Upper lobe of left lung (tissue), 6 donors: ENCODE measurements around the gene ITPR2. TPM values are rescaled to one million over a fixed set of nuclear protein-coding genes. Genes with fewer than 3 reads are reported as not detected.

ENCODE experiments used
- ATAC-seq, 2 donors: fragments of 200-7000 bp; cut with Tn5 transposase; one replicate each; pipeline ENCODE4 v1.9.1; 2022; ENCODE audit warnings: mild to moderate bottlenecking in 2 of 2, moderate library complexity in 2 of 2; ENCODE audit not compliant: low FRiP score in 2 of 2
- DNase-seq, 2 donors: peaks; one replicate each; pipeline ENCODE4 v3.0.0-alpha.2; 2019 to 2020
- H3K27ac ChIP-seq, 4 donors: fragments of 200-600 bp; sonication (generic); one replicate each; pipeline ENCODE4 v1.5.1; 2016 to 2019
- H3K27me3 ChIP-seq, 4 donors: fragments of 200-600 bp; sonication (generic); one replicate each; pipeline ENCODE4 v1.5.1; 2017 to 2019
- H3K36me3 ChIP-seq, 4 donors: fragments of 200-600 bp; sonication (generic); one replicate each; pipeline ENCODE4 v1.5.1; 2016 to 2019
- H3K4me1 ChIP-seq, 4 donors: fragments of 200-600 bp; sonication (generic); one replicate each; pipeline ENCODE4 v1.5.1; 2018 to 2019
- H3K4me3 ChIP-seq, 4 donors: fragments of 200-600 bp; sonication (generic); one replicate each; pipeline ENCODE4 v1.5.1; 2017 to 2019; ENCODE audit warnings: mild to moderate bottlenecking in 2 of 4, moderate library complexity in 1 of 4
- H3K9me3 ChIP-seq, 4 donors: fragments of 200-600 bp; sonication (generic); one replicate each; pipeline ENCODE4 v1.5.1; 2018 to 2019
- EP300 ChIP-seq, 4 donors: sonication (generic); formaldehyde crosslinking; IDR thresholded peaks; one replicate each; pipeline ENCODE4 v1.5.1; 2017; ENCODE audit warnings: antibody characterized with exemption in 4 of 4, control low read depth in 2 of 4
- POLR2A ChIP-seq, 4 donors: fragments of 450-650 bp; IDR thresholded peaks; one replicate each; pipeline ENCODE4 v1.5.1; 2016 to 2017; ENCODE audit warnings: antibody characterized with exemption in 4 of 4, mild to moderate bottlenecking in 2 of 4
- POLR2AphosphoS5 ChIP-seq, 2 donors: sonication (generic); formaldehyde crosslinking; IDR thresholded peaks; one replicate each; pipeline ENCODE4 v1.5.1; 2017; ENCODE audit warnings: antibody characterized with exemption in 2 of 2
- WGBS, 2 donors: methylation state at CpG; one replicate each; pipeline ENCODE4 v1.1.5; 2017 to 2018; 5-methylcytosine and 5-hydroxymethylcytosine counted together
- total RNA-seq, 6 donors: library from RNA; depleted of rRNA in 4 of 6; stranded (reverse); fragments of >200 nt in 4 of 6; gene quantifications; one replicate each; pipeline versions ENCODE4 v1.1.0 to v1.2.1, GENCODE V29; 2016 to 2021
- TF ChIP-seq, protein P1 (sequence below), 6 experiments: fragments of 450-650 bp in 4 of 6; fragments of 200-600 bp in 2 of 6; sonication (generic) in 2 of 6; IDR thresholded peaks; one replicate each; pipeline ENCODE4 v1.5.1; 2016 to 2019; ENCODE audit warnings: antibody characterized with exemption in 6 of 6
- donor health status: DM: no; HTN: no; CAD: no; lungs with moderate emphysema.
- donor health status: DM: no; HTN: yes; CAD: no; lungs with severe emphysema.

The ITPR2 gene
- total RNA-seq, 6 donors from 2014 or later = 35.5 to 115 (median 45.0) TPM

DNA sequence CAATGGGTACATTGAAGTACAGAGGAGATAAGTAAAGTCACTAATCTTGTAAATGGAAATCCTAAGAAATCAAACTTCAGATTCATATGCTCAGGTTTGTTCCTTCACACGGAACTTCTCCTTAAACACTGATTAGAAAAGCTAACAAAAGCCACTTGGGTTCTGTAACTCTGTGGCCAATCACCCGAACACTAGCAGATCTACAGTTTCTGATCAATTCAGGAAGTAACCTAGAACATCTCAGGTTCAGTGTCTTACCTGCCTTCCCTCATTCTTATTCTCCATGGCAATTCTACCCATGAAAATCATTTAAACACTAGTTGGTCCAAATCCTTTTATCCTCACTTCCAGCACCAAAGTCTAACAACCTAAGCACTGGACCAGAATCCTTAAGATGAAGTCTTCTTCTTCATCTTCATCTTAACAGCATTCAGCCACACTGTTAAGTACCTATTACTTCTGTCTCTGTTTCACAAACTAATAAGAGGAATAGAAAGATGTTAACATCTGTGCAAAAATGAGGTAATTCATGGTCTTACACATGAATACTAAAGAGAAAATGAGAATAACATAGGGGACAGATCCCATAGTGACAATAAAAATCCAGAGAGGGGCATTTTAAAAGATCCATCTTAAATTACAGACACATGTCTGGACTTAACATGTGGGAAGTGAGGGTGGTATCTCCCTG lies 453.1 kb downstream of the ITPR2 start:
- no peaks in the 10 kb centered on the region for H3K9me3 ChIP-seq
- no peak overlapping the region for H3K27ac ChIP-seq
- H3K4me3 ChIP-seq = no peak overlapping the region
- 85 to 97% methylated on average over 2 of the region's 2 CpGs for WGBS, 2 donors
- no peak for ATAC-seq
- H3K4me1 ChIP-seq = peaks cover 0 to 4% (median 1%) of the 10 kb centered on the region in 4 donors
- no peaks in the 10 kb centered on the region for H3K36me3 ChIP-seq
- no peak for DNase-seq
- TF ChIP-seq EP300 (IDR thresholded peaks at IDR 0.05) (no peak), POLR2A (IDR thresholded peaks at IDR 0.05) (no peak)
- no peaks in the 10 kb centered on the region for H3K27me3 ChIP-seq

DNA sequence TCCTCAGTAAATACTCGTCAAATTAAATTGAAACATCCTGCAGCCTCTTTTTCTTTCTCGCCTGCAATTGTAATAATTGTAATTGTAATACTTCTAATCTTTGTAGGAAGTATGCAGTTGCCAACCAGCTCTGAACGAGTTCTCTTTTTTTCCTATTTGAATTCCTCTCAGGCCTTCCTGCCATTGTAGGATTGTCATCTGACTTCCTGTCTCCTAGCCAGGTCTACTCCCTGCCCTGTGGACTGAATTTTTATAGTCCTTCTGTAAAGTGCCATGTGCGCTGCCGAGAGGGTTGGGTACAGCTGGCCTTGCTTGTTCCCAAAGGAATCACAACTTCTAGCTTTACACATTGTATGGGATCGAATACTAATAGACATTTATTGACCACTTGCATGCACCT lies 454.3 kb downstream of the ITPR2 start:
- H3K27me3 ChIP-seq = no peaks in the 10 kb centered on the region
- no peaks in the 10 kb centered on the region for H3K9me3 ChIP-seq
- 55 to 63% methylated on average over 6 of the region's 6 CpGs for WGBS, 2 donors
- H3K27ac ChIP-seq = no peak overlapping the region
- DNase-seq (no peak), ATAC-seq (peak in 1 of 2 donors; percentile 53)
- no peak overlapping the region for H3K4me3 ChIP-seq
- H3K36me3 ChIP-seq = no peaks in the 10 kb centered on the region
- TF ChIP-seq, protein P1, sequence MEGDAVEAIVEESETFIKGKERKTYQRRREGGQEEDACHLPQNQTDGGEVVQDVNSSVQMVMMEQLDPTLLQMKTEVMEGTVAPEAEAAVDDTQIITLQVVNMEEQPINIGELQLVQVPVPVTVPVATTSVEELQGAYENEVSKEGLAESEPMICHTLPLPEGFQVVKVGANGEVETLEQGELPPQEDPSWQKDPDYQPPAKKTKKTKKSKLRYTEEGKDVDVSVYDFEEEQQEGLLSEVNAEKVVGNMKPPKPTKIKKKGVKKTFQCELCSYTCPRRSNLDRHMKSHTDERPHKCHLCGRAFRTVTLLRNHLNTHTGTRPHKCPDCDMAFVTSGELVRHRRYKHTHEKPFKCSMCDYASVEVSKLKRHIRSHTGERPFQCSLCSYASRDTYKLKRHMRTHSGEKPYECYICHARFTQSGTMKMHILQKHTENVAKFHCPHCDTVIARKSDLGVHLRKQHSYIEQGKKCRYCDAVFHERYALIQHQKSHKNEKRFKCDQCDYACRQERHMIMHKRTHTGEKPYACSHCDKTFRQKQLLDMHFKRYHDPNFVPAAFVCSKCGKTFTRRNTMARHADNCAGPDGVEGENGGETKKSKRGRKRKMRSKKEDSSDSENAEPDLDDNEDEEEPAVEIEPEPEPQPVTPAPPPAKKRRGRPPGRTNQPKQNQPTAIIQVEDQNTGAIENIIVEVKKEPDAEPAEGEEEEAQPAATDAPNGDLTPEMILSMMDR (IDR thresholded peaks at IDR 0.05) = no peak
- TF ChIP-seq POLR2A (IDR thresholded peaks at IDR 0.05) (no peak), POLR2AphosphoS5 (IDR thresholded peaks at IDR 0.05) (no peak), EP300 (IDR thresholded peaks at IDR 0.05) (no peak)
- H3K4me1 ChIP-seq = peaks cover 0 to 4% (median 1%) of the 10 kb centered on the region in 4 donors

DNA sequence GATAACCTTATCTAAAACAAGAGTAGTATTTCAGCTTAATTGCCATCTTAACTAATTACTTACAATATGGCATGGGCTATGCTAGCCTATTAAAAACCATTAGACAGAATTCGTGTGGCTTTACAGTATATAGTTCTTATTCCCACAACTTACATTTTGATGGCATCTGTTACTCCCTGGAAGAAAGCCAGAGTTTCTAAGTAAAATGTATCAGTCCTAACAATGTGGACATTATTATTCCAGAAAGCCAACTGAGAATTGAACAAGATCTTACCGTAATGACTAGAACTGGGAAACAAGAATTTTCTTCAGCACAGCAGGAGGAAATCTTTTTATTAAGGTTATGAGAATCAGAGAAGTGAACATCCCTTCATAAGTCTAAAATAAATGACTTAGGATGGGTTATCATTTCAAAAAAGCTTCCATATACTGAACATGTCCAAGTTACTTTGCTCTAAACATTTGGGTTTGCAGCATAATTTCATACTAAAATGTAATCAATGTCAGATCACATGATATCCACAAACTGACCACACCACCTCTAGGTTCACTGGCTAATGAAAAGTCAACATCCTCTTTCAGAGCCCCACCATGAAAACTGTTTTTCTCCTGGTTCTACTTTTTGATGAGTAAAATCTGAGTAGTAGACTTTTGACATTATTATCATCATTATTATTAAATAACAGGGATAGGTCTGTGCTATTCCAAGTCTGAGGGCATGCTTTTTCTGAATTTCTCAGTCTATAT lies 457.9 kb downstream of the ITPR2 start:
- DNase-seq = no peak
- no peak overlapping the region for H3K27ac ChIP-seq
- TF ChIP-seq EP300 (IDR thresholded peaks at IDR 0.05) (no peak), POLR2A (IDR thresholded peaks at IDR 0.05) (no peak), POLR2AphosphoS5 (IDR thresholded peaks at IDR 0.05) (no peak)
- TF ChIP-seq, protein P1 (IDR thresholded peaks at IDR 0.05) = no peak
- H3K4me1 ChIP-seq = peaks cover 0 to 4% (median 1%) of the 10 kb centered on the region in 4 donors
- ATAC-seq = no peak
- no peaks in the 10 kb centered on the region for H3K27me3 ChIP-seq
- no peaks in the 10 kb centered on the region for H3K36me3 ChIP-seq
- H3K4me3 ChIP-seq = no peak overlapping the region
- 84% methylated on average over 2 of the region's 2 CpGs for WGBS, 2 donors
- no peaks in the 10 kb centered on the region for H3K9me3 ChIP-seq

DNA sequence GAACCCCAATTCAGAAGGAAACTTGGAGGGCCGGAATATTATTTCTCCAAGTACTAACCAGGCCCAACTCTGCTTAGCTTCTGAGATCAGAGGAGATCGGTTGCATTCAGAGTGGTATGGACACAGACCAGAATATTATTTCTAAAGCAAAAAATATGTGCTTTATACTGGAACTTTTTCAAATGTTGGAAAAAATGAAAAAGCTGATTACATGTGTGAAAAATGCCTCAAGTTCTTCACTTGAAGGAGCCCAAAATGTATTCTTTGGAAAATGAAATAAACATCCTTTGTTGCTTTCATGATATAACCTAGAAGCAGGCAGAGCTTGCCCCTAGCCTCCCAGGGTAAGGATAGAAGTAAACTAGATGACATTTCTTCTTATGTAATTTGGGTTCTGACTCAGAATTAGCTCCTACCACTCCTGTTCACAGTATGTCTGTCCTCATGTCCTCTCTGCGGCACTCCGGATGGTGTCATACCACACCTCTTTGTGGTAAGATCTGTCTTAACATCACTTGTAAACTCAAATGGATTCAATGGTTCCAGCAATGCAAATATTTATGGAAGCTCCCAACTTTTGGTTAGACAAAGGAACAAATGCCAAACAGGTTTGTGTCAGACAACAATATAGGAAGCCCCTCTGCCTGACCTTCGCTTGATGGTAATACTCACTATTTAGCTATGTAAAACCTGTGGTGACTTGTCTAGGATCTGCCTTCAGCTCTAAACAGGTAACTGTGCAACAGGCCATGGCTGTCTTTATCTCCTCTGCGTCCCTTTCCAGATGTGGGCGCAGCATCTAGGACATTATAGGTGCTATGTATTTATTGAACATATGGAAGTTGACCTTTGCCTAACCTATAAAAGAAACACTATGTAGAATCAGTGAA lies 459.1 kb downstream of the ITPR2 start:
- H3K4me3 ChIP-seq = no peak overlapping the region

More for the DNA sequence above, 459.1 kb downstream of the ITPR2 start:
- H3K9me3 ChIP-seq = no peaks in the 10 kb centered on the region
- no peak for TF ChIP-seq EP300 (IDR thresholded peaks at IDR 0.05)
- no peak for TF ChIP-seq POLR2A (IDR thresholded peaks at IDR 0.05)
- TF ChIP-seq, protein P1 (IDR thresholded peaks at IDR 0.05) = no peak
- TF ChIP-seq POLR2AphosphoS5 (IDR thresholded peaks at IDR 0.05) = no peak
- H3K36me3 ChIP-seq = no peaks in the 10 kb centered on the region
- no peak overlapping the region for H3K27ac ChIP-seq
- H3K4me1 ChIP-seq = peaks cover 0 to 4% (median 1%) of the 10 kb centered on the region in 4 donors
- ATAC-seq (no peak), DNase-seq (no peak)
- WGBS, 2 donors = 95 to 98% methylated on average over 7 of the region's 7 CpGs
- H3K27me3 ChIP-seq = no peaks in the 10 kb centered on the region
